Loucy (cell line): ENCODE measurements around the gene CHPF.

Source experiments
- EZH2phosphoT487 ChIP-seq: fragments of 200-600 bp; IDR thresholded peaks from 2 replicates; pipeline ENCODE4 v1.6.1; 2018; ENCODE audit warnings: antibody characterized with exemption, mild to moderate bottlenecking, moderate library complexity, borderline replicate concordance
- TF ChIP-seq, protein P1 (sequence below): fragments of 200-600 bp; sonication (generic); conservative IDR thresholded peaks from 2 replicates; pipeline ENCODE4 v1.5.1; 2014; ENCODE audit warnings: mild to moderate bottlenecking, antibody characterized with exemption, low read length

GRCh38 chr2:219521066-219521880 is 22.3 kb downstream of the CHPF start:
- TF ChIP-seq, protein P1, sequence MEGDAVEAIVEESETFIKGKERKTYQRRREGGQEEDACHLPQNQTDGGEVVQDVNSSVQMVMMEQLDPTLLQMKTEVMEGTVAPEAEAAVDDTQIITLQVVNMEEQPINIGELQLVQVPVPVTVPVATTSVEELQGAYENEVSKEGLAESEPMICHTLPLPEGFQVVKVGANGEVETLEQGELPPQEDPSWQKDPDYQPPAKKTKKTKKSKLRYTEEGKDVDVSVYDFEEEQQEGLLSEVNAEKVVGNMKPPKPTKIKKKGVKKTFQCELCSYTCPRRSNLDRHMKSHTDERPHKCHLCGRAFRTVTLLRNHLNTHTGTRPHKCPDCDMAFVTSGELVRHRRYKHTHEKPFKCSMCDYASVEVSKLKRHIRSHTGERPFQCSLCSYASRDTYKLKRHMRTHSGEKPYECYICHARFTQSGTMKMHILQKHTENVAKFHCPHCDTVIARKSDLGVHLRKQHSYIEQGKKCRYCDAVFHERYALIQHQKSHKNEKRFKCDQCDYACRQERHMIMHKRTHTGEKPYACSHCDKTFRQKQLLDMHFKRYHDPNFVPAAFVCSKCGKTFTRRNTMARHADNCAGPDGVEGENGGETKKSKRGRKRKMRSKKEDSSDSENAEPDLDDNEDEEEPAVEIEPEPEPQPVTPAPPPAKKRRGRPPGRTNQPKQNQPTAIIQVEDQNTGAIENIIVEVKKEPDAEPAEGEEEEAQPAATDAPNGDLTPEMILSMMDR, result peak; percentile 93
- no peak for TF ChIP-seq EZH2phosphoT487
